HCT116 (cell line): Measurements from ENCODE around the gene DOCK10. TPM values are rescaled to one million over a fixed set of nuclear protein-coding genes. Genes with fewer than 3 reads are reported as not detected.

Experiments used
- ATAC-seq: fragments of 200-7000 bp; cut with Tn5 transposase; 2 replicates; pipeline ENCODE4 v1.9.1; 2020; ENCODE audit warnings: mild to moderate bottlenecking, moderate library complexity
- BruUV-seq: library from RNA; stranded (reverse); fragments of 400-500 nt; replicated peaks from 2 replicates; lab custom pipeline; 2021; lab: Mats Ljungman, UMichigan
- CTCF ChIA-PET: fragments of 300-600 bp; sonication (Branson Sonifier 250); formaldehyde crosslinking; loops from one replicate; lab custom pipeline; 2021; ENCODE audit warnings: antibody characterized with exemption; lab: Charles Lee
- POLR2A ChIA-PET: fragments of 300-600, 350-600 bp; sonication (Branson Sonifier 250); formaldehyde crosslinking; loops from one replicate; lab custom pipeline; 2021; ENCODE audit warnings: antibody characterized with exemption; lab: Charles Lee
- RAD21 ChIA-PET, 2 experiments: fragments of 300-600 bp; sonication (Branson Sonifier 250); formaldehyde crosslinking; loops; one replicate each; lab custom pipeline; 2023; ENCODE audit warnings: low total read pairs in 2 of 2; ENCODE audit not compliant: uncharacterized antibody in 2 of 2, unreplicated experiment in 2 of 2, low non-redundant PET in 1 of 2; lab: Charles Lee
- DNase-seq: peaks from one replicate; pipeline ENCODE4 v3.0.0-alpha.2; 2010; ENCODE audit warnings: low read depth, low spot score
- H2AFZ ChIP-seq: fragments of 200-600 bp; shearing (Covaris generic), sonication (generic); 2 replicates; pipeline ENCODE4 v1.6.1; 2017; ENCODE audit warnings: low read depth, mixed run types, mixed read lengths, antibody characterized with exemption, low read length; ENCODE audit not compliant: poor library complexity, severe bottlenecking
- H3K27ac ChIP-seq: 2 replicates; pipeline ENCODE4 v1.5.1; 2012; ENCODE audit warnings: low read depth, low read length
- H3K27me3 ChIP-seq: fragments of 200-600 bp; sonication (generic); 2 replicates; pipeline ENCODE4 v1.6.1; 2016; ENCODE audit warnings: mixed run types, low read length, mixed read lengths; ENCODE audit not compliant: insufficient read depth
- H3K36me3 ChIP-seq, 2 experiments: fragments of 200-500 bp in 1 of 2; fragments of 200-600 bp in 1 of 2; sonication (Bioruptor generic) in 1 of 2; sonication (generic) in 1 of 2; 2 replicates each; pipeline versions ENCODE4 v1.5.1 to v1.6.1; 2014 to 2016; ENCODE audit warnings: low read length in 2 of 2, inconsistent platforms in 1 of 2, mixed read lengths in 1 of 2, mixed run types in 1 of 2; ENCODE audit not compliant: insufficient read depth in 2 of 2, control insufficient read depth in 1 of 2
- H3K4me1 ChIP-seq, 2 experiments: fragments of 200-600 bp in 1 of 2; sonication (generic) in 1 of 2; 2 replicates each; pipeline versions ENCODE4 v1.5.1 to v1.6.1; 2012 to 2017; ENCODE audit warnings: low read length in 2 of 2, inconsistent platforms in 1 of 2, mild to moderate bottlenecking in 1 of 2, mixed read lengths in 1 of 2, mixed run types in 1 of 2, moderate library complexity in 1 of 2; ENCODE audit not compliant: insufficient read depth in 2 of 2, control insufficient read depth in 1 of 2
- H3K4me2 ChIP-seq: fragments of 200-600 bp; sonication (generic); 2 replicates; pipeline ENCODE4 v1.6.1; 2017; ENCODE audit warnings: mixed run types, low read length, mixed read lengths
- H3K4me3 ChIP-seq, 2 experiments: fragments of 200-600 bp in 1 of 2; sonication (generic) in 1 of 2; replicated peaks in 1 of 2; 2 replicates each; pipeline ENCODE4 v1.5.1; 2011 to 2016; ENCODE audit warnings: low read length in 2 of 2, control low read depth in 1 of 2, low read depth in 1 of 2, mild to moderate bottlenecking in 1 of 2, mixed read lengths in 1 of 2, mixed run types in 1 of 2
- H3K79me2 ChIP-seq: fragments of 200-600 bp; sonication (generic); 2 replicates; pipeline ENCODE4 v1.6.1; 2017; ENCODE audit warnings: mild to moderate bottlenecking, mixed run types, low read length, moderate library complexity, mixed read lengths; ENCODE audit not compliant: insufficient read depth
- H3K9ac ChIP-seq: fragments of 200-600 bp; sonication (generic); 2 replicates; pipeline ENCODE4 v1.6.1; 2016; ENCODE audit warnings: low read length, mixed read lengths
- H3K9me2 ChIP-seq: fragments of 200-600 bp; sonication (generic), shearing (Covaris generic); 2 replicates; pipeline ENCODE4 v1.6.1; 2017; ENCODE audit warnings: mixed run types, mild to moderate bottlenecking, moderate library complexity; ENCODE audit not compliant: insufficient read depth
- H3K9me3 ChIP-seq, 2 experiments: fragments of 200-500 bp in 1 of 2; fragments of 200-600 bp in 1 of 2; sonication (Bioruptor generic) in 1 of 2; sonication (generic) in 1 of 2; 2 replicates each; pipeline ENCODE4 v1.6.1; 2014 to 2017; ENCODE audit warnings: low read length in 2 of 2, mixed read lengths in 2 of 2, inconsistent platforms in 1 of 2, low read depth in 1 of 2, mild to moderate bottlenecking in 1 of 2, mixed run types in 1 of 2, moderate library complexity in 1 of 2; ENCODE audit not compliant: control insufficient read depth in 1 of 2, insufficient read depth in 1 of 2
- H4K20me1 ChIP-seq: fragments of 200-600 bp; sonication (generic), shearing (Covaris generic); 2 replicates; pipeline ENCODE4 v1.6.1; 2017; ENCODE audit warnings: mixed run types, mild to moderate bottlenecking, moderate library complexity; ENCODE audit not compliant: insufficient read depth
- CBX3 ChIP-seq: IDR thresholded peaks from 2 replicates; pipeline ENCODE4 v1.6.1; 2012; ENCODE audit warnings: low read depth
- CEBPB ChIP-seq: IDR thresholded peaks from 2 replicates; pipeline ENCODE4 v1.6.1; 2012; ENCODE audit warnings: low read depth
- EGR1 ChIP-seq: IDR thresholded peaks from 2 replicates; pipeline ENCODE4 v1.6.1; 2012; ENCODE audit warnings: low read depth
- ELF1 ChIP-seq: IDR thresholded peaks from 2 replicates; pipeline ENCODE4 v1.6.1; 2012; ENCODE audit warnings: low read depth, borderline replicate concordance
- EZH2 ChIP-seq: fragments of 200-600 bp; sonication (generic); IDR thresholded peaks from 2 replicates; pipeline ENCODE4 v1.6.1; 2017; ENCODE audit warnings: antibody characterized with exemption, mixed run types
- EZH2phosphoT487 ChIP-seq: fragments of 200-600 bp; IDR thresholded peaks from 2 replicates; pipeline ENCODE4 v1.6.1; 2018; ENCODE audit warnings: antibody characterized with exemption, borderline replicate concordance
- FOSL1 ChIP-seq: IDR thresholded peaks from 2 replicates; pipeline ENCODE4 v1.6.1; 2012; ENCODE audit warnings: low read depth
- MAX ChIP-seq: IDR thresholded peaks from 2 replicates; pipeline ENCODE4 v1.6.1; 2012
- POLR2A ChIP-seq: IDR thresholded peaks from 2 replicates; pipeline ENCODE4 v1.7.0; 2011; ENCODE audit warnings: borderline replicate concordance; ENCODE audit not compliant: insufficient read depth, insufficient read length; ENCODE audit errors: extremely low read depth
- POLR2AphosphoS5 ChIP-seq: IDR thresholded peaks from 2 replicates; pipeline ENCODE4 v1.6.1; 2011; ENCODE audit warnings: mild to moderate bottlenecking, low read depth, low read length, moderate library complexity
- RAD21 ChIP-seq: IDR thresholded peaks from 2 replicates; pipeline ENCODE4 v1.6.1; 2012; ENCODE audit warnings: low read depth, mild to moderate bottlenecking
- SIN3A ChIP-seq: IDR thresholded peaks from 2 replicates; pipeline ENCODE4 v1.6.1; 2012; ENCODE audit warnings: low read depth
- SP1 ChIP-seq: IDR thresholded peaks from 2 replicates; pipeline ENCODE4 v1.6.1; 2012; ENCODE audit warnings: low read depth
- SRF ChIP-seq: IDR thresholded peaks from 2 replicates; pipeline ENCODE4 v1.6.1; 2012; ENCODE audit warnings: low read depth
- TCF7L2 ChIP-seq: IDR thresholded peaks from 2 replicates; pipeline ENCODE4 v1.7.0; 2011; ENCODE audit warnings: borderline replicate concordance, inconsistent platforms; ENCODE audit not compliant: insufficient read depth, insufficient read length; ENCODE audit errors: extremely low read depth
- YY1 ChIP-seq: IDR thresholded peaks from 2 replicates; pipeline ENCODE4 v1.6.1; 2011; ENCODE audit warnings: low read length, low read depth, moderate library complexity, mild to moderate bottlenecking; ENCODE audit not compliant: insufficient replicate concordance; ENCODE audit errors: extremely low read depth
- ZBTB33 ChIP-seq: IDR thresholded peaks from 2 replicates; pipeline ENCODE4 v1.6.1; 2011; ENCODE audit warnings: mild to moderate bottlenecking, low read length, moderate library complexity; ENCODE audit not compliant: insufficient replicate concordance; ENCODE audit errors: extremely low read depth
- ZFX ChIP-seq: fragments of 450-650 bp; IDR thresholded peaks from 2 replicates; pipeline ENCODE4 v1.6.1; 2017
- ZNF274 ChIP-seq: fragments of 200-500 bp; sonication (Bioruptor generic); IDR thresholded peaks from 2 replicates; pipeline ENCODE4 v1.6.1; 2014; ENCODE audit warnings: mild to moderate bottlenecking, low read depth, low read length, inconsistent platforms
- intact Hi-C: fragments of 100-400 bp; cut with micrococcal nuclease; formaldehyde crosslinking; loops from 2 replicates; pipeline ENCODE4 v1.10.0; 2022
- total RNA-seq: library from RNA; stranded (reverse); gene quantifications from one replicate; pipeline ENCODE4 v1.2.1, GENCODE V29; 2021; ENCODE audit not compliant: unreplicated experiment
- TF ChIP-seq, protein P1 (sequence below): IDR thresholded peaks from 2 replicates; pipeline ENCODE4 v1.6.1; 2012; ENCODE audit warnings: low read depth

Gene DOCK10
- total RNA-seq, 1 experiment from 2014 or later, result 0.54 TPM

DNA sequence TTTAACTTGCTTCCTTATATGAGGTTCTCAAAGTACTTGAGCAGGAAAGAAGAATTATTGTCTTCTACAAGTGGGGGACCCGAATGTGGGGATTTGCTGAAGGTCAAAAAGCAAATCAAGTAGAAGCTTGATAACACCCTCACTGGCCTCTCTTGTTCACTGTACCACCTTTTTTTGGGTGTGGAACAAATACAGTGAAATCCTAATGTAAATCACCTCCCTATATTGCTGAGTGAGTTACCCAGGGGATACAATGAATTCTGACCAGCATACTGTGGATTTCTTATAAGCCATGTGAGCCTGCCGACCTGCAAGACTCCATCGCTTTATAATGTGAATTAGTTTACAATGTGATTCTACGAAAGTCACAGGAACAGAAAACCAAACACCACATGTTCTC lies 66.5 kb downstream of the DOCK10 start:
- RAD21 ChIA-PET, result no interaction called here
- intact Hi-C loops, result no loop called here
- Histone ChIP-seq H3K9me3 (no peaks in the 10 kb centered on the region), H3K79me2 (no peaks in the 10 kb centered on the region), H3K27me3 (no peaks in the 10 kb centered on the region), H3K36me3 (no peaks in the 10 kb centered on the region), H2AFZ (no peak overlapping the region), H3K9me2 (no peaks in the 10 kb centered on the region), H4K20me1 (no peaks in the 10 kb centered on the region), H3K4me2 (no peak overlapping the region), H3K9ac (no peak overlapping the region), H3K4me1 (peaks cover 5 to 9% of the 10 kb centered on the region in 2 experiments; a peak in 2 of 4 replicates), H3K4me3 (no peak overlapping the region), H3K27ac (no peak overlapping the region)
- TF ChIP-seq EZH2phosphoT487 (no peak), EZH2 (no peak), MAX (no peak), POLR2A (no peak), SIN3A (no peak), YY1 (no peak), FOSL1 (no peak), ZFX (no peak), TCF7L2 (no peak), SP1 (no peak), POLR2AphosphoS5 (no peak), CBX3 (no peak), CEBPB (no peak), ELF1 (no peak), RAD21 (no peak), SRF (no peak), ZBTB33 (no peak), ZNF274 (no peak), EGR1 (no peak)
- TF ChIP-seq, protein P1, sequence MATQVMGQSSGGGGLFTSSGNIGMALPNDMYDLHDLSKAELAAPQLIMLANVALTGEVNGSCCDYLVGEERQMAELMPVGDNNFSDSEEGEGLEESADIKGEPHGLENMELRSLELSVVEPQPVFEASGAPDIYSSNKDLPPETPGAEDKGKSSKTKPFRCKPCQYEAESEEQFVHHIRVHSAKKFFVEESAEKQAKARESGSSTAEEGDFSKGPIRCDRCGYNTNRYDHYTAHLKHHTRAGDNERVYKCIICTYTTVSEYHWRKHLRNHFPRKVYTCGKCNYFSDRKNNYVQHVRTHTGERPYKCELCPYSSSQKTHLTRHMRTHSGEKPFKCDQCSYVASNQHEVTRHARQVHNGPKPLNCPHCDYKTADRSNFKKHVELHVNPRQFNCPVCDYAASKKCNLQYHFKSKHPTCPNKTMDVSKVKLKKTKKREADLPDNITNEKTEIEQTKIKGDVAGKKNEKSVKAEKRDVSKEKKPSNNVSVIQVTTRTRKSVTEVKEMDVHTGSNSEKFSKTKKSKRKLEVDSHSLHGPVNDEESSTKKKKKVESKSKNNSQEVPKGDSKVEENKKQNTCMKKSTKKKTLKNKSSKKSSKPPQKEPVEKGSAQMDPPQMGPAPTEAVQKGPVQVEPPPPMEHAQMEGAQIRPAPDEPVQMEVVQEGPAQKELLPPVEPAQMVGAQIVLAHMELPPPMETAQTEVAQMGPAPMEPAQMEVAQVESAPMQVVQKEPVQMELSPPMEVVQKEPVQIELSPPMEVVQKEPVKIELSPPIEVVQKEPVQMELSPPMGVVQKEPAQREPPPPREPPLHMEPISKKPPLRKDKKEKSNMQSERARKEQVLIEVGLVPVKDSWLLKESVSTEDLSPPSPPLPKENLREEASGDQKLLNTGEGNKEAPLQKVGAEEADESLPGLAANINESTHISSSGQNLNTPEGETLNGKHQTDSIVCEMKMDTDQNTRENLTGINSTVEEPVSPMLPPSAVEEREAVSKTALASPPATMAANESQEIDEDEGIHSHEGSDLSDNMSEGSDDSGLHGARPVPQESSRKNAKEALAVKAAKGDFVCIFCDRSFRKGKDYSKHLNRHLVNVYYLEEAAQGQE, result no peak
- POLR2A ChIA-PET, result no interaction called here
- no peak for DNase-seq
- BruUV-seq, result no TSS peak
- CTCF ChIA-PET, result no interaction called here
- no peak for ATAC-seq
